GM18505 (cell line): ENCODE data around the gene ARID4A.
"Not testable (repeated sequence)": the region's sequence is repeated elsewhere in the genome, so short reads cannot be mapped to it uniquely, and the experiment has no call there.

Experiments used
- ATAC-seq: cut with Tn5 transposase; IDR thresholded peaks from one replicate; pipeline ENCODE4 v1.9.1; 2021; ENCODE audit not compliant: unreplicated experiment
- POLR2A ChIP-seq: IDR thresholded peaks from 4 replicates; pipeline ENCODE4 v1.6.1; 2011; ENCODE audit warnings: borderline replicate concordance; ENCODE audit not compliant: insufficient read depth, insufficient read length; ENCODE audit errors: extremely low read depth

ARID4A gene

DNA sequence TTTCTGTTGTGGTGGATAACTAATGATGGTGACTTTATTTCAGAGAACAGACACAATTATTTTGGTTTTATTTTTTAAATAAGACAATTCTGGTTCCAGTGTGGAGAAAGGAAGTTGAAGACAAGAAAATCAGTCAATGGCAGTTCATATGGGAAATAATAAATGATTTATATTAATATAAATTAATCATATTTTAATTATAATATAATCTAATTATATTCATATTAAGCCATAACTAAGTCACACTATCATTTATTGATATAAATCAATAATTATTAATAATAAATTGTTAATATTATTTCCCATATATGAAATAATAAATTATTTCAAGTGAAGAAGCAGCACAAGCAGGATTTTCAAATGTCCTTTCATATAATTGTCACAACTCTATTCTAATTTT, 100.1 kb downstream of the ARID4A start:
- no peak for ATAC-seq
- no peak for TF ChIP-seq POLR2A

GRCh38 chr14:58398895-58399294, 100.5 kb downstream of the ARID4A start:
- ATAC-seq, result no peak
- no peak for TF ChIP-seq POLR2A

GRCh38 chr14:58401587-58401986, 103.2 kb downstream of the ARID4A start:
- ATAC-seq, result no peak
- no peak for TF ChIP-seq POLR2A

- no peak for TF ChIP-seq POLR2A
- no peak for ATAC-seq
Measured at GRCh38 chr14:58408681-58409215, 110.4 kb downstream of the ARID4A start.

GRCh38 chr14:58414845-58415244, 116.5 kb downstream of the ARID4A start:
- ATAC-seq, result no peak
- no peak for TF ChIP-seq POLR2A

DNA sequence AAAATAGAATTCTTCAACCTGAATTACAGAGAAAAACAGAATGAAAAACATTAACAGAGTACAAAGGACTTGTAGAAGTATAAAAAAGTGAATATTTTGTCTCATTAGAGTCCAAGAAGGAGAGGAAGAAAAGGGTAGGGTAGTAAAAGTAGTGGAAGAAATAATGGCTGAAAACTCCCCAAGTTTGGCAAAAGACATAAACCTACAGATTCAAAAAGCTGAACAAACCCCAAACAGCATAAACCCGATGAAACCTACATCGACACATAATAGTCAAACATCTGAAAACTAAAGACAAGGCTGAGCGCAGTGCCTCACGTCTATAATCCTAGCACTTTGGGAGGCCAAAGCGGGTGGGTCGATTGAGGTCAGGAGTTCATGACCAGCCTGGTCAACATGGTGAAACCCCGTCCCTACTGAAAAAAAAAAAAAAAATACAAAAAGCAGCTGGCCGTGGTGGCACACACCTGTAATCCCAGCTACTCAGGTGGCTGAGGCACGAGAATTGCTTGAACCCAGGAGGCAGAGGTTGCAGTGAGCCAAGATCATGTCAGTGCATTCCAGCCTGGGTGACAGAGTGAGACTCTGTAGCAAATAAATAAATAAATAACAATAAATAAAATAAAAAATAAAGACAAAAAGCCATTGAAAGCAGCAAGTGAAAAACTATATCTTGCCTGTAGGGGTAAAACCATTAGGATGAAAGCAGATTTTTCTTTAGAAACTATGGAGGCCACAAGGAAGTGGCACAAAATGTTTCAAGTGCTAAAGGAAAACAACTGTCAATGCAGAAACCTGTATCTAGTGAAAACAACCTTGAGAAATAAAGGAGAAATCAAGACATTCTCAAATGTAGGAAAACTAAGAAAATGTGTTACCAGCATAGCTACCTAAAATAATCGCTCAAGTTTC, 117.5 kb downstream of the ARID4A start:
- no peak for ATAC-seq
- TF ChIP-seq POLR2A, result no peak

- ATAC-seq, result not testable (repeated sequence)
Measured at GRCh38 chr14:58416934-58417333, 118.6 kb downstream of the ARID4A start.
